ENCODE results near the gene SKI.

Gene SKI

DNA sequence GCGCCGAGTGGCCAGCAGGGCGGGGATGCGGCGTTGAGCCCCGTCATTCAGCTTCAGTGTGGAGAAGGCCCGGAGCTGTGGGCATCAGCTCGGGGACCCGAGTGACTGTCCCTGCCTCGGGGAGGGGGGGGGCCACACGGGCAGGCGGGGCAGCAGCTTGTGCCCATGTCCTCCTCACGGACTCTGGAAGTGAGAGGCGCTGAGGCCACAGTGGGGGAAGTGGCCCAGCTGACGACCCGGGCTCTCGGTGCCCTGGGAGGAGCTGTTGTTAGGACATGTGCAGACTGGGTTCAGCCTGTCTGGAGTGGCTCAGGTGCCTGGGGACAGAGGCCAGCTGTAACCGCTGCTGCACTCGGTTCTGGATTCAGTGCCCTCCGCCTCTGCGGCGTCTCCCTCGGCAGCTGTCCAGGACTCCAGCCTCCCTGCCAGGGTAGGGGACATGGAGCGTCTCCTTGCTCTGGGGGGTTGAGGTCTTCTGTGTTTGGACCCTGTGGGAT lies 71.1 kb downstream of the SKI start:
- H3K9ac ChIP-seq (ENCODE audit: low read length): no peak overlapping the region
- H3K4me3 ChIP-seq (ENCODE audit: low read depth in 1 of 2, low read length in 2 of 2): peak overlapping the region; percentile 27 to 30
- H3K4me1 ChIP-seq (ENCODE audit: insufficient read depth, low read length): peaks cover 62% of the 10 kb centered on the region

DNA sequence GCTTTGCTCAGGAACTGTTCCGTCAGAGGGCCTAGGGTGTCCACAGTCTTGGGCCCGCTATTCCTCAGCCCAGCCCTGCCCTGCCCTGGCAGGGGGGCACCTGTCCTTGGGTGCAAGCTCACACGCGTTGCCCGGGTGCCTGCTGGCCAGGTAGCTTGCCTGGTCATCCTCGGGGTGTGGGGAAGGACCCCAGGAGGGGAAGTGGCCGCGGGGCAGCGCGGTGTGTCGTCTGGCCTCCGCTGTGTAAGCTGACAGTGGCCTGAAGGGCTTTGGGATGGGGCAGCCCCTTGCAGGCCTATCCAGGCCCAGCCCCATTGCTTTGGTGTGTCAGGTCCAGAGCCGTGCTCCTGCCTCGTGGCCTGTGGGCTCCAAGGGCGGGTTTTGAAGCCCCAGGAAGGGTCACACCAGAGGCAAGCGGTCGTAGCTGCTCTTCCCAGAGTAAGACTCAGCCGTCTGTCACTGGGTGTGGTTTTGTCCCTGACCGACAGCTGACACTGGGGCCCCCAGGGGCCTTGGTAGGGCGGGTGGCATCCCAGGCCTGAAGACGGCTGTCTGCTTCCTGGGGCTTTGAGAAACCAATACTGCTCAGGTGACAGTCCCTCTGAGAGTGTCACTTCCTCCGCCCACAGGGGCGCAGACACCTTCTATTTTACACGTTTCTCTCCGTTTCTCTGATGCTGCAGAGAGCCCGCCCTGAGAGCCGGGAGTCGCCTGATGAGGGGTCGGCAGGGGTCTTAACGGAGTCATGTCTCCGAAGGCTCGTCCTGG lies 72.1 kb downstream of the SKI start:
- Histone ChIP-seq H3K27ac (ENCODE audit: low read depth, low read length) (peak overlapping the region; percentile 70), H3K27me3 (ENCODE audit: control insufficient read depth in 1 of 2, insufficient read depth in 2 of 2, low read length in 2 of 2) (no peaks in the 10 kb centered on the region), H3K9me3 (ENCODE audit: low read length) (no peaks in the 10 kb centered on the region), H3K4me3 (ENCODE audit: low read depth in 1 of 2, low read length in 2 of 2) (peak overlapping the region in 1 of 2 donors; percentile 27), H3K9ac (ENCODE audit: low read length) (peak overlapping the region; percentile 15), H3K4me1 (ENCODE audit: insufficient read depth, low read length) (peaks cover 63% of the 10 kb centered on the region), H3K36me3 (ENCODE audit: insufficient read depth, low read length) (peaks cover 24% of the 10 kb centered on the region)

More for the DNA sequence above, 71.1 kb downstream of the SKI start:
- Histone ChIP-seq H3K27ac (ENCODE audit: low read depth, low read length) (peak overlapping the region; percentile 49), H3K27me3 (ENCODE audit: control insufficient read depth in 1 of 2, insufficient read depth in 2 of 2, low read length in 2 of 2) (no peaks in the 10 kb centered on the region), H3K36me3 (ENCODE audit: insufficient read depth, low read length) (peaks cover 17% of the 10 kb centered on the region), H3K9me3 (ENCODE audit: low read length) (no peaks in the 10 kb centered on the region)

DNA sequence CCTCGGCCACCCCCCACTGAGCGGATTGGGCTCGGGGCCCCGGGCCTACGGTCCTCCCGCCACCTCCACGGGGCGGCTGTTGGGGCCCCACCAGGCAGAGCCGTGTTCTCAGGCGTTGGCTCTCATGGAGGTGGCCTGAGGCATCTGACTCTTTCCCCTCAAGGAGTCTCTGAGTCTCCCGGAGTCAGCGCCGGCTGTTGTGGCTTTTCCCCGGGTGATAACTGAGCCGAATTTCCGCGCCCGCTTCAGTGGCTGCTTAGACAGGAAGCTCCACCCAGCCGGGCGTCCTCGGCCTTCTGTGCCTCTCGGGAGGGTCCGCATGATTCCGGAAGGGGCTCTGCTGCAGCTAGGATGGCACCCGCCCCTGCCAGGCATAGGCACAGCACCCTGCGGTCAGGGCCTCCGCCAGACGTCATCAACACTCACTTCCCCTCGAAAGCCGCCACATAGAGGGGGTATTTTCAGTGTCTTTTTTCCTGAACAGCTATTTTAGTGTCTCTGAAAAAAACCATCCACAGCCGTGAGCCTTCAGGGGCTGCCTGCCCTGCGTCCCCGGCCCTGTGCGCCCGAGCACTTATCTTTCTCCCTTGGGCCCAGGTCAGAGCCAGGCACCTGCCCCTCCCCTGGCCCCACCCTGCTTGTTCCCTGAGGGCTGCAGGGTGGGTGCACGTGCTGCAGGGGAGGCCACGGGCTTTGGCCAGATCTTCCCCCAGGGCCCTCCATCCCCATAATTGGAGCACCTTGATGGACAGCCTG lies 72.9 kb downstream of the SKI start:
- H3K27ac ChIP-seq (ENCODE audit: low read depth, low read length): peak overlapping the region; percentile 70
- no peaks in the 10 kb centered on the region for H3K27me3 ChIP-seq (ENCODE audit: control insufficient read depth in 1 of 2, insufficient read depth in 2 of 2, low read length in 2 of 2)
- H3K36me3 ChIP-seq (ENCODE audit: insufficient read depth, low read length): peaks cover 24% of the 10 kb centered on the region
- peak overlapping the region; percentile 15 for H3K9ac ChIP-seq (ENCODE audit: low read length)
- H3K4me3 ChIP-seq (ENCODE audit: low read depth in 1 of 2, low read length in 2 of 2): peak overlapping the region in 1 of 2 donors; percentile 27
- H3K4me1 ChIP-seq (ENCODE audit: insufficient read depth, low read length): peaks cover 66% of the 10 kb centered on the region
- no peaks in the 10 kb centered on the region for H3K9me3 ChIP-seq (ENCODE audit: low read length)

DNA sequence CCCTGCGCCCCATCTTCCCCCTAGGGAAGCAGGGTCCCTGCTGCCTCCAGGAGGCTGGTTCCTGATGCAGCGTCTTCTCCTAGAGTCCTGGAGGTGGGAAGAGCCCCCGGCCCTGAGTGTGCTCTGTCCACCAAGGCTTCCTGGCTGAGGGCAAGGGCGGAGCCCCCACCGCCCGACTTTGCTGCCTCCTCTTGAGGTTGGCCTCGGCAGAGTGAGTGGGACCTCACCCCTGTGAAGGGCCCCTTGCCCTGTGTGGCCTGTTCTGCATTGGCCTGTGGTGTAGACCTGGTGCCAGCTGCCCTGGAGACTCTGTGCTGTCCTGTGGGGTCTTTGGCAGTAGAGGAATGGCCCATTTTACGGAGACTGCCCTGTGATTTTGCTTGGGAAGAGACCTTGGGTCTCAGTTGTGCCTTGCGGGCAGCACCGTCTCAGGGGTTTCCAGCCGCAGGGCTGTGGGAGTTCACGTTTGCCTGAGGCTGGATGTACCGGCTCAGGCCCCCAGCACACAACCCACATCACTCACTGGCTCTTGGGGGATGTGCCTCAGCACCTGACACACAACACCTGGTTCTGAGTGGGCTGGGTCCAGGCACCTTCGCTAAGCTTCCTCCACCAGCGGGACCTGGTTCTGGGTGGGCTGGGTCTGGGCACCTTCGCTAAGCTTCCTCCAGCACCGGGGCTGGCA lies 73.6 kb downstream of the SKI start:
- Histone ChIP-seq H3K4me3 (ENCODE audit: low read depth in 1 of 2, low read length in 2 of 2) (no peak overlapping the region), H3K27ac (ENCODE audit: low read depth, low read length) (peak overlapping the region; percentile 49), H3K9me3 (ENCODE audit: low read length) (no peaks in the 10 kb centered on the region), H3K9ac (ENCODE audit: low read length) (no peak overlapping the region), H3K4me1 (ENCODE audit: insufficient read depth, low read length) (peaks cover 66% of the 10 kb centered on the region), H3K27me3 (ENCODE audit: control insufficient read depth in 1 of 2, insufficient read depth in 2 of 2, low read length in 2 of 2) (no peaks in the 10 kb centered on the region), H3K36me3 (ENCODE audit: insufficient read depth, low read length) (peaks cover 24% of the 10 kb centered on the region)

DNA sequence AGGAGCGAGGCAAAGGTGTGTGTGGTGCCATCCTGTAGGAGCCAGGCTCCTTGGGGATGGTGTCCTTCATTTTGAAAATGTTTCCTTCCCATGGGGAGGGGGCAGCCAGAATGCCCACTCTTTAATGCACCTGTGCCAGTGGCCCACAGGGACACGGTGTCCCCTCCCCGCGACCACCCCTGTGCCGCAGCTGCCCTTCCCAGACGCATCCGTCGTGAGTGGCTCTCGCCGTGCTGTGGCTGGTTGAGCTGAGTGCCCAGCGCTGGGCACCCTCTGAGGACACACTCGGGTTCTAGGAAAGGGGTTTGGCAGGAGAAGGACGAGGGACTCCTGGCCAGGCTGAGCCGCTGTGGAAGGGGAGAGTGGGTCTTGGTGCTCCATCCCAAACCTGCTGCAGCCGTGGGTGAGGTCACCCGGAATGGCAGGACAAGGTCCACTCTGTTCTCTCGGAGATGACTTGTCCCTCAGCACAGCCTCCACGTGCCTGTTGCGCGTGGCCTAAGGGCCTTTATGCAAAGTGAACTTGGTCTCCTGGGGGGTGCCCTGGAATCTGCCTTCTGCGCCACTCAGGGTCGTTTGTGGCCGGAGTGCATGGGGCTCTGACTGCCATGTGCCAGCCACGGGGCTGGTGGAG lies 74.3 kb downstream of the SKI start:
- H3K4me3 ChIP-seq (ENCODE audit: low read depth in 1 of 2, low read length in 2 of 2): no peak overlapping the region
- H3K9me3 ChIP-seq (ENCODE audit: low read length): no peaks in the 10 kb centered on the region
- H3K4me1 ChIP-seq (ENCODE audit: insufficient read depth, low read length): peaks cover 66% of the 10 kb centered on the region
- H3K36me3 ChIP-seq (ENCODE audit: insufficient read depth, low read length): peaks cover 27% of the 10 kb centered on the region
- no peak overlapping the region for H3K9ac ChIP-seq (ENCODE audit: low read length)
- H3K27ac ChIP-seq (ENCODE audit: low read depth, low read length): no peak overlapping the region
- no peaks in the 10 kb centered on the region for H3K27me3 ChIP-seq (ENCODE audit: control insufficient read depth in 1 of 2, insufficient read depth in 2 of 2, low read length in 2 of 2)

DNA sequence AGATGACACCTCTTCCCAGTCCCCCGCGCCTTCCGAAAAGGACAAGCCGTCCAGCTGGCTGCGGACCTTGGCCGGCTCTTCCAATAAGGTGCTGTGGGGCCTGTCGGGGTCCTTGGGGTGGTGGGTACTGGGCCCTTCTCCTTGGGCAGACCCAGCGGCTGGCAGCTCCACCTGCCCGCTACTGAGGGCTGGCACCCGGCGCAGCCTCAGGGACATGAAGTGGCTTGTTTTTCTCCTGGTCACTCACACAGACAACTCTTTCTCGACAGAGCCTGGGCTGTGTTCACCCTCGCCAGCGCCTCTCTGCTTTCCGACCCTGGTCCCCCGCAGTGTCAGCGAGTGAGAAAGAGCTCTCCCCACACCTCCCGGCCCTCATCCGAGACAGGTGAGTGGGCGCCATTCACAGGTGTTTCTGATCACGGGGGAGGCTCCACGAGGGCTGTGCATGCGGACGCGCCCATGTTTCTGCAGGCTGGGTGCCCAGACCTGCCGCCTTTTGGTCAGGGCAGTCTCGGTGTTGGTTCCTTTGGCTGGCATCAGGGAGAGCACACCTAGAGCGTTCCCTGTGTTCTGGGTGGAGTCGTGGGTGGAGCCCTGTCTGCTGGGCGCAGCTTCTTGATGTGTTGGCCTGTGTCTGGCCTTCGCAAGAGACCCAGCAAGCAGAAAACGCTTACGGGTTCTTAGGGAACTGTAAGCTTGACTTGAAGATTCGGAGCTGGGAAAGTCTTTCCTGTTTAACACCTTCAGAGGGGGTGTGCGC lies 75.1 kb downstream of the SKI start:
- H3K27ac ChIP-seq (ENCODE audit: low read depth, low read length): no peak overlapping the region
- no peaks in the 10 kb centered on the region for H3K9me3 ChIP-seq (ENCODE audit: low read length)
- no peaks in the 10 kb centered on the region for H3K27me3 ChIP-seq (ENCODE audit: control insufficient read depth in 1 of 2, insufficient read depth in 2 of 2, low read length in 2 of 2)
- H3K4me3 ChIP-seq (ENCODE audit: low read depth in 1 of 2, low read length in 2 of 2): no peak overlapping the region
- H3K9ac ChIP-seq (ENCODE audit: low read length): no peak overlapping the region
- H3K4me1 ChIP-seq (ENCODE audit: insufficient read depth, low read length): peaks cover 65% of the 10 kb centered on the region
- H3K36me3 ChIP-seq (ENCODE audit: insufficient read depth, low read length): peaks cover 34% of the 10 kb centered on the region

DNA sequence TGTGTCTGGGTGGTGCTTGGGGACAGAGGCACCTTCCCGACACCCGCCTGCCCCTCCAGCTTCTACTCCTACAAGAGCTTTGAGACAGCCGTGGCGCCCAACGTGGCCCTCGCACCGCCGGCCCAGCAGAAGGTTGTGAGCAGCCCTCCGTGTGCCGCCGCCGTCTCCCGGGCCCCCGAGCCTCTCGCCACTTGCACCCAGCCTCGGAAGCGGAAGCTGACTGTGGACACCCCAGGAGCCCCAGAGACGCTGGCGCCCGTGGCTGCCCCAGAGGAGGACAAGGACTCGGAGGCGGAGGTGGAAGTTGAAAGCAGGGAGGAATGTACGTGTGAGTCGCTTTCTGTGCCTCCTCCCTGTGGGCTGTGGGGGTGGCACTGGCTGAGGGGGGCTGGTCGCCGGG lies 75.7 kb downstream of the SKI start:
- Histone ChIP-seq H3K36me3 (ENCODE audit: insufficient read depth, low read length) (peaks cover 38% of the 10 kb centered on the region), H3K27me3 (ENCODE audit: control insufficient read depth in 1 of 2, insufficient read depth in 2 of 2, low read length in 2 of 2) (no peaks in the 10 kb centered on the region), H3K4me3 (ENCODE audit: low read depth in 1 of 2, low read length in 2 of 2) (no peak overlapping the region), H3K9ac (ENCODE audit: low read length) (no peak overlapping the region), H3K9me3 (ENCODE audit: low read length) (no peaks in the 10 kb centered on the region), H3K27ac (ENCODE audit: low read depth, low read length) (no peak overlapping the region), H3K4me1 (ENCODE audit: insufficient read depth, low read length) (peaks cover 59% of the 10 kb centered on the region)

DNA sequence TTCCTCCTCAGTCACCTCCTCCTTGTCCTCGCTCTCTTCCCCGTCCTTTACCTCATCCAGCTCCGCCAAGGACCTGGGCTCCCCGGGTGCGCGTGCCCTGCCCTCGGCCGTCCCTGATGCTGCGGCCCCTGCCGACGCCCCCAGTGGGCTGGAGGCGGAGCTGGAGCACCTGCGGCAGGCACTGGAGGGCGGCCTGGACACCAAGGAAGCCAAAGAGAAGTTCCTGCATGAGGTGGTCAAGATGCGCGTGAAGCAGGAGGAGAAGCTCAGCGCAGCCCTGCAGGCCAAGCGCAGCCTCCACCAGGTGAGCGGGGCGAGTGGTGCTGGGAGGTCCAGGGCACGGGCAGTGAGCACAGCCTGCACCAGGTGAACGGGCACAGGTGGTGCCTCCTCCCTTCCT lies 76.2 kb downstream of the SKI start:
- Histone ChIP-seq H3K9me3 (ENCODE audit: low read length) (no peaks in the 10 kb centered on the region), H3K36me3 (ENCODE audit: insufficient read depth, low read length) (peaks cover 38% of the 10 kb centered on the region), H3K4me1 (ENCODE audit: insufficient read depth, low read length) (peaks cover 54% of the 10 kb centered on the region), H3K27me3 (ENCODE audit: control insufficient read depth in 1 of 2, insufficient read depth in 2 of 2, low read length in 2 of 2) (no peaks in the 10 kb centered on the region), H3K4me3 (ENCODE audit: low read depth in 1 of 2, low read length in 2 of 2) (no peak overlapping the region), H3K9ac (ENCODE audit: low read length) (no peak overlapping the region), H3K27ac (ENCODE audit: low read depth, low read length) (no peak overlapping the region)

DNA sequence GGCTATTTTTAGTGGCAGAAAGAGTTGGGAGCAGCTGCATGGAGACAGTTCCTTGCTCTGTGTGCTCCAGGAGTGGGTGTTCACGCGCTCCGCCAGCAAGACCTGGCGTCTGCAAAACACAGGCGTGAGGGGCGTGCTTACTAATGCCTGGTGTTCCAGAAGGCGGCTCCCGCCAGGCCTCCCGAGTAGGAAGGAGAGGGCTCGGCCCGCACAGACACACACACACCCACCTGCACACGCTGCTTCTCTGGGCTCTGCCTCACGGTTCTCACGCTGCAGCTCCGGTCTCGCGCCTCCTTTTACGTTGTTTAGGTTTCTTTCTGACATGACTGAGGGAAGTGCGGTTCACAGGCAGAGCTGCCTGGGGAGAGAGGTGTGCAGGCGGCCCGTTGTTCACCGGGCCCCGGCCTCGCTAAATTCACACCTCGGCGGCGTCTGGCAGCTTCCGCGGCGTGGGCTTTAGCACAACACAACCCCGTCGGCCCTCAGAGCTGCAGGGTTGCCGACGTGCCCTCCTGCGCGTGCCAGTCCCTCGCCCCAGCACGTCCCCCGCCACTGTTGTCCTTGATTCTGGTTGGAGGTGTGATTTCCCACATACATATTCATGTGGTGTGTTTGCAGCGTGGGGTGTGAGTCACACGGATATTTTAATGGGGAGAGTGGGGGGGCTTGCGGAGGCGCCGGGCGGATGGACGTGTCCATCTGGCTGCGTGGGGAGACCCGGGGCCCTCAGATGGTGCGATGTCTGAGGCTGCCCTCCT lies 77.0 kb downstream of the SKI start:
- Histone ChIP-seq H3K27me3 (ENCODE audit: control insufficient read depth in 1 of 2, insufficient read depth in 2 of 2, low read length in 2 of 2) (no peaks in the 10 kb centered on the region), H3K4me3 (ENCODE audit: low read depth in 1 of 2, low read length in 2 of 2) (no peak overlapping the region), H3K4me1 (ENCODE audit: insufficient read depth, low read length) (peaks cover 48% of the 10 kb centered on the region), H3K9me3 (ENCODE audit: low read length) (no peaks in the 10 kb centered on the region), H3K27ac (ENCODE audit: low read depth, low read length) (peak overlapping the region; percentile 4), H3K9ac (ENCODE audit: low read length) (no peak overlapping the region), H3K36me3 (ENCODE audit: insufficient read depth, low read length) (peaks cover 38% of the 10 kb centered on the region)
